A549 treated with CORT108297 at 1 μM for 4 hours (cell line): ENCODE data around the gene AKR1C8. TPM values are rescaled to one million over a fixed set of nuclear protein-coding genes. Genes with fewer than 3 reads are reported as not detected.

Experiments used
- total RNA-seq: library from RNA; stranded (reverse); fragments of 200-300 nt; extraction: Qiagen RNA extraction; gene quantifications from 5 replicates; pipeline ENCODE4 v1.2.3, GENCODE V29; 2022

The AKR1C8 gene
- total RNA-seq: 0.09 to 0.42 TPM (median 0.15 TPM) in 4 of 5 replicates, not detected in the other

GRCh38 chr10:5184987-5185775 is at the start of gene AKR1C8:
TSS of gene AKR1C8 (minus strand) at chr10:5185150. CDS start at chr10:5185104, 46 bp downstream.

DNA sequence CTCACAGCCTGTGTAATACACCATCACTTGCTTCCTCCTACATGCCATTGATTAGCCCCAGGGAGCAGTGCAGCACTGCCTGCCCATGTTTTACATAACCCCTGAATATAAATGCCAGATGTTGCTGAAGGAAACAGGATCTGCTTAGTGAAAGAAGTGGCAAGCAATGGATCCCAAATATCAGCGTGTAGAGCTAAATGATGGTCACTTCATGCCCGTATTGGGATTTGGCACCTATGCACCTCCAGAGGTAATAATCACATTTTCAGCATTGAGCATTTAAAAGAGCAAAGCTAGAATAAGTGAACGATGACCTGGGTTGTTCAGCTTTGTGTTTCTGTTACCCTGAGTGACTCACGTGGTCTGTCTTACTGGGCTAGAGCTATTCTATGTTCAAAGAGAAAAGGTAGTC is 11.8 kb upstream of the AKR1C8 start, which contains the start of gene AKR1C4:
Gene AKR1C4 (plus strand): TSS at position 136 of the 412 bp plus-strand sequence. CDS start 31 bp downstream, at position 167.

Other genes with a start within 250 kb of the AKR1C8 start
- 486 to 610 TPM (median 589 TPM) in 5 replicates for gene AKR1C1, start 221.7 kb downstream of the AKR1C8 start, total RNA-seq
- 3,197 to 4,175 TPM (median 3,355 TPM) in 5 replicates for gene AKR1C2, start 181.3 kb downstream of the AKR1C8 start, total RNA-seq
- 1,149 to 1,243 TPM (median 1,192 TPM) in 5 replicates for gene AKR1C3, start 90.7 kb downstream of the AKR1C8 start, total RNA-seq
- gene AKR1C4, start 11.7 kb upstream of the AKR1C8 start, total RNA-seq: 0.22 to 0.42 TPM (median 0.30 TPM) in 5 replicates
- not detected in 5 replicates for gene UCN3, start 179.8 kb upstream of the AKR1C8 start, total RNA-seq
- 0.23 to 0.57 TPM (median 0.39 TPM) in 5 replicates for gene TUBAL3, start 219.7 kb upstream of the AKR1C8 start, total RNA-seq
- gene NET1, start 227.4 kb upstream of the AKR1C8 start, total RNA-seq: 53.0 to 74.1 TPM (median 68.4 TPM) in 5 replicates